Type B pancreatic cell (in vitro differentiated cells): ENCODE results near the gene KIF18B. TPM values are rescaled to one million over a fixed set of nuclear protein-coding genes. Genes with fewer than 3 reads are reported as not detected.

Experiments
- DNase-seq: peaks from one replicate; pipeline ENCODE4 v3.0.0; 2021; ENCODE audit warnings: mixed read lengths; ENCODE audit not compliant: unreplicated experiment; ENCODE audit errors: extremely low spot score
- H3K27ac Mint-ChIP-seq: 2 replicates; pipeline ENCODE4 v1.8.0; 2021; ENCODE audit warnings: mild to moderate bottlenecking, mixed read lengths
- H3K27me3 Mint-ChIP-seq: 2 replicates; pipeline ENCODE4 v1.8.0; 2021; ENCODE audit warnings: mixed read lengths
- H3K36me3 Mint-ChIP-seq: 2 replicates; pipeline ENCODE4 v1.8.0; 2021; ENCODE audit warnings: mixed read lengths
- H3K4me1 Mint-ChIP-seq: one replicate; pipeline ENCODE4 v1.8.0; 2021; ENCODE audit warnings: mixed read lengths; ENCODE audit not compliant: unreplicated experiment
- H3K4me3 Mint-ChIP-seq: 2 replicates; pipeline ENCODE4 v1.8.0; 2021; ENCODE audit warnings: mild to moderate bottlenecking, mixed read lengths
- H3K9me3 Mint-ChIP-seq: 2 replicates; pipeline ENCODE4 v1.8.0; 2021; ENCODE audit warnings: mixed read lengths
- total RNA-seq: library from RNA; stranded (reverse); gene quantifications from 2 replicates; pipeline ENCODE4 v1.2.1, GENCODE V29; 2021; ENCODE audit warnings: low replicate concordance
- TF ChIP-seq, protein P1 (sequence below): fragments of 200-600 bp; sonication (generic); conservative IDR thresholded peaks from 2 replicates; pipeline ENCODE4 v1.5.0; 2021; ENCODE audit warnings: antibody characterized with exemption, mild to moderate bottlenecking

Gene KIF18B
- total RNA-seq, 1 donor from 2014 or later, result 49.3 TPM

DNA sequence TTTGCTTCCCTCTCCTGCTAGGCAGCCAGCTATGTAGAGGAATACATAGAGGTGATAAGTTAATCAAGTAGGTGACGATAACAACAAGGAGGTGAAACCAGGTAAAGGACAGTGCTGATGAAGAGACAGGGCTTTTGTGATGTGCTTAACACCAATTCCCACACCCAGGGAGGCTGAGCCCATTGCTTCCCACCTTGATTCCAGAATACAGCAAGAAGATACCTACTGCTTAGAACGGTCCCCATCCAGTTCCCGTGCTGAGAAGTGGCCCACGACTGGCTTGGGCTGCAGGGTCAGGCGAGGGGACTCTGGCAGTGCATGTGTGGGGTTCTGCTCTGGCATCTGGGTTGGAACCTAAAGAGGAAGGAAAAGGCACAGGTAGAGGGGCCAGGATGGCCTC lies 16.2 kb downstream of the KIF18B start:
- DNase-seq, result no peak
- H3K4me3 Mint-ChIP-seq, result no peak overlapping the region
- H3K27me3 Mint-ChIP-seq, result no peaks in the 10 kb centered on the region
- peaks cover 9% of the 10 kb centered on the region for H3K36me3 Mint-ChIP-seq
- no peak overlapping the region for H3K27ac Mint-ChIP-seq
- H3K4me1 Mint-ChIP-seq, result no peaks in the 10 kb centered on the region
- no peaks in the 10 kb centered on the region for H3K9me3 Mint-ChIP-seq
- TF ChIP-seq, protein P1, sequence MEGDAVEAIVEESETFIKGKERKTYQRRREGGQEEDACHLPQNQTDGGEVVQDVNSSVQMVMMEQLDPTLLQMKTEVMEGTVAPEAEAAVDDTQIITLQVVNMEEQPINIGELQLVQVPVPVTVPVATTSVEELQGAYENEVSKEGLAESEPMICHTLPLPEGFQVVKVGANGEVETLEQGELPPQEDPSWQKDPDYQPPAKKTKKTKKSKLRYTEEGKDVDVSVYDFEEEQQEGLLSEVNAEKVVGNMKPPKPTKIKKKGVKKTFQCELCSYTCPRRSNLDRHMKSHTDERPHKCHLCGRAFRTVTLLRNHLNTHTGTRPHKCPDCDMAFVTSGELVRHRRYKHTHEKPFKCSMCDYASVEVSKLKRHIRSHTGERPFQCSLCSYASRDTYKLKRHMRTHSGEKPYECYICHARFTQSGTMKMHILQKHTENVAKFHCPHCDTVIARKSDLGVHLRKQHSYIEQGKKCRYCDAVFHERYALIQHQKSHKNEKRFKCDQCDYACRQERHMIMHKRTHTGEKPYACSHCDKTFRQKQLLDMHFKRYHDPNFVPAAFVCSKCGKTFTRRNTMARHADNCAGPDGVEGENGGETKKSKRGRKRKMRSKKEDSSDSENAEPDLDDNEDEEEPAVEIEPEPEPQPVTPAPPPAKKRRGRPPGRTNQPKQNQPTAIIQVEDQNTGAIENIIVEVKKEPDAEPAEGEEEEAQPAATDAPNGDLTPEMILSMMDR, result no peak

DNA sequence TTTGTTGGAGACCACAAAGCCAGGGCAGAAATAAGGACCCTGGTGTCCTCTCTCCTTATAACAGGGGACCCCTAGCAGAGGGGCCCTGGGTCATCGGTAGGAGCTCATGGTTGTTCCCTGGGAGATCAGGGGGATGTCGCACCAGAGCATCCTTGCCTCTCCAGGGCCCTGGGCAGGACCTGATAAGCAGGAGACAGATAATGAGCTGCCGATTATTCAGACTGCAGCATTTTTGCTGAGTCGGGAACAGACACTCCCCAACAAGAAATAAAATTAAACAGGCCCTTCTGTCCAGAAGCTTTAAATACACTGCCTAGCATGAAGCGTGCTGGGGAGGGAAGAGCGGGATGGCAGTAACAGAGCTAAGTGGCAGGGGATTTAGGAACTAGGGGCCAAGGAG lies 16.9 kb downstream of the KIF18B start:
- TF ChIP-seq, protein P1, result no peak
- Mint-ChIP-seq H3K4me3 (no peak overlapping the region), H3K36me3 (peaks cover 10% of the 10 kb centered on the region), H3K4me1 (no peaks in the 10 kb centered on the region), H3K27me3 (no peaks in the 10 kb centered on the region), H3K9me3 (no peaks in the 10 kb centered on the region), H3K27ac (no peak overlapping the region)
- DNase-seq, result no peak

DNA sequence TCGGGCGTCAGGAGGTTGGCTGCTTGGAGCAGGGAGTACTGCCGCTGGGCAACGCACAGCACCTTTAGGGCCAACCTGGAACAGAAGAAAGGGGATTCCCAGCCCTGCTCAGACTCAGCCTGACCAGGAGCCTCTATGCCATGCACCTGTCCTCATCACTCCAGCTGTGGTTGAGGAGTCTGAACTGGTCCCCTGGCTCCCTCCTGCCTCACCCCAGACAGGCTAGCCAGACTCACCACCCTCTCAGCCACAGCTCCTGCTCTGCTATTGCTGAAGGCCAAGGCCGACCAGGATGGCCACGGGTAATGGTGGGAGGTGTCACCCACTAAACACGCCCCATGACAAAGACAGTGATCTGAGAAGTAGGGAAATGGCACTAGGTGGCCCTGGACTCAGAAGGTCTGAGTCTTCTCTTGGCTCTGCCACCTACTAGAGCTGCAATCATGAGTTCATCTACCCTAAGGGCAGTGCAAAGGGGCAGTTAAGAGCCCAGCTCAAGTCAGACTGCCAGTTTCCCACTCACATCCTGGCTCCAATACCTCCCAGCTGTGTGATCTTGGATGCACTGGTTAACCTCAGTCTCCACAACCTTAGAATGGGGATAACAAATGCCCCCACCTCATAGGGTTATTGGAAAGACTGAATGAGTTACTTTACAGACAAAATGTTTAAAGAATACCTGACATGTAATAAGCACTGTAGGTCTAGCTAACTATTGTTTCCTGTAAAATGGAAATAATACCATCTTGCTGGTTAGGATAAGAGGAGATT lies 18.4 kb downstream of the KIF18B start:
- H3K9me3 Mint-ChIP-seq, result no peaks in the 10 kb centered on the region
- TF ChIP-seq, protein P1, result no peak
- no peak overlapping the region for H3K4me3 Mint-ChIP-seq
- H3K4me1 Mint-ChIP-seq, result no peaks in the 10 kb centered on the region
- H3K36me3 Mint-ChIP-seq, result peaks cover 10% of the 10 kb centered on the region
- no peaks in the 10 kb centered on the region for H3K27me3 Mint-ChIP-seq
- DNase-seq, result no peak
- H3K27ac Mint-ChIP-seq, result no peak overlapping the region

DNA sequence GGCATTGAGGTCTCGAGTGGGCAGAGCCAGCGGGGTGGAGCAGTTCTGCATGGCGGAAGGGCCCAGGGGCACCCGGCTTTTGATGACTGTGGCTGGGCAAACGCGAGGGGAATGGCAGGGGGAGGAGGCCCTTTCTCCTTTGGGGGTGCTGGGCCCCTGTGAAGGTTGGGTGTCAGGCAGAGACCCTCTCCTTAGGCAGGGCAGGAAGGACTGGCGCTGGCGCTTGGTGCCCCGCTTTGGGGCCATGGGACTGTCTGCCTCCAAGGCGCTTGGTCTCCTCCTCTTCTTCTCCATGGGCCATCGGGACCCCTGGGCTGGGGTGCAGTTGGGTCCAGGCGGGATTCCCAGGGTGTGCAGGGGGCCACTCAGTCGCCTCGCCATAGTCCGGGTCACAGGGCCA lies 19.4 kb downstream of the KIF18B start:
- TF ChIP-seq, protein P1, result no peak
- no peak for DNase-seq
- peaks cover 4% of the 10 kb centered on the region for H3K4me1 Mint-ChIP-seq
- H3K36me3 Mint-ChIP-seq, result peaks cover 10% of the 10 kb centered on the region
- H3K4me3 Mint-ChIP-seq, result no peak overlapping the region
- peaks cover 3% of the 10 kb centered on the region for H3K27me3 Mint-ChIP-seq
- no peak overlapping the region for H3K27ac Mint-ChIP-seq
- H3K9me3 Mint-ChIP-seq, result no peaks in the 10 kb centered on the region

DNA sequence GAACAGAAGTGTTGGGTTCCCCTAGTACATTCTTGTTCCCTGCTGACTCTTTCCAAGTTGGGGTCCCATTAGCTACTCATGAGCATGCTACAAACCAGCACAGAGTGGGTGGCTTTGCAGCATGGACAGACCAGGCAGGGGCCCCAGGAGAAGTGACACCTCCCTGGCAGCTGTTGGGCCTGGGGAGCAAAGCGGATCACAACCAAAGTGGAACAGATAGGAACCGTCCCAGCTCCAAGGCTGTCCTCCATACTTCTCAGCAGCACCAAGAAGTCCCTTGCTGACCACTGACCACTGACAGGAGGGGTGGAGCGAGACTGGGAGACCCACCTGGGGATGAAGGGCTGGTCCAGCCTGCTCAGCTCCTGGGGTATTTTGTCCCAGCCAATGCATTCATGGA lies 19.9 kb downstream of the KIF18B start:
- H3K27me3 Mint-ChIP-seq, result peaks cover 7% of the 10 kb centered on the region
- H3K9me3 Mint-ChIP-seq, result no peaks in the 10 kb centered on the region
- no peak overlapping the region for H3K4me3 Mint-ChIP-seq
- peaks cover 10% of the 10 kb centered on the region for H3K36me3 Mint-ChIP-seq
- TF ChIP-seq, protein P1, result no peak
- peaks cover 7% of the 10 kb centered on the region for H3K4me1 Mint-ChIP-seq
- no peak for DNase-seq
- no peak overlapping the region for H3K27ac Mint-ChIP-seq
